Cardiac fibroblast (primary cell): ENCODE measurements around the gene GGT6.

Experiments used
- DNase-seq, 2 donors: peaks; one replicate each; pipeline versions ENCODE4 v3.0.0 to v3.0.0-alpha.2; 2010; ENCODE audit warnings: low read depth in 2 of 2
- H3K4me3 ChIP-seq, 2 donors: replicated peaks in 1 of 2; 1 replicate in 1 of 2; 2 replicates in 1 of 2; pipeline ENCODE4 v1.5.1; 2011; ENCODE audit warnings: low read depth in 2 of 2, low read length in 2 of 2, mild to moderate bottlenecking in 2 of 2, moderate library complexity in 1 of 2
- TF ChIP-seq, protein P1 (sequence below): IDR thresholded peaks from one replicate; pipeline ENCODE4 v1.5.1; 2011; ENCODE audit warnings: low read depth, mild to moderate bottlenecking, low read length, inconsistent platforms

Gene GGT6

GRCh38 chr17:4542726-4543191, 17.6 kb downstream of the GGT6 start:
- TF ChIP-seq, protein P1, sequence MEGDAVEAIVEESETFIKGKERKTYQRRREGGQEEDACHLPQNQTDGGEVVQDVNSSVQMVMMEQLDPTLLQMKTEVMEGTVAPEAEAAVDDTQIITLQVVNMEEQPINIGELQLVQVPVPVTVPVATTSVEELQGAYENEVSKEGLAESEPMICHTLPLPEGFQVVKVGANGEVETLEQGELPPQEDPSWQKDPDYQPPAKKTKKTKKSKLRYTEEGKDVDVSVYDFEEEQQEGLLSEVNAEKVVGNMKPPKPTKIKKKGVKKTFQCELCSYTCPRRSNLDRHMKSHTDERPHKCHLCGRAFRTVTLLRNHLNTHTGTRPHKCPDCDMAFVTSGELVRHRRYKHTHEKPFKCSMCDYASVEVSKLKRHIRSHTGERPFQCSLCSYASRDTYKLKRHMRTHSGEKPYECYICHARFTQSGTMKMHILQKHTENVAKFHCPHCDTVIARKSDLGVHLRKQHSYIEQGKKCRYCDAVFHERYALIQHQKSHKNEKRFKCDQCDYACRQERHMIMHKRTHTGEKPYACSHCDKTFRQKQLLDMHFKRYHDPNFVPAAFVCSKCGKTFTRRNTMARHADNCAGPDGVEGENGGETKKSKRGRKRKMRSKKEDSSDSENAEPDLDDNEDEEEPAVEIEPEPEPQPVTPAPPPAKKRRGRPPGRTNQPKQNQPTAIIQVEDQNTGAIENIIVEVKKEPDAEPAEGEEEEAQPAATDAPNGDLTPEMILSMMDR, result no peak

DNA sequence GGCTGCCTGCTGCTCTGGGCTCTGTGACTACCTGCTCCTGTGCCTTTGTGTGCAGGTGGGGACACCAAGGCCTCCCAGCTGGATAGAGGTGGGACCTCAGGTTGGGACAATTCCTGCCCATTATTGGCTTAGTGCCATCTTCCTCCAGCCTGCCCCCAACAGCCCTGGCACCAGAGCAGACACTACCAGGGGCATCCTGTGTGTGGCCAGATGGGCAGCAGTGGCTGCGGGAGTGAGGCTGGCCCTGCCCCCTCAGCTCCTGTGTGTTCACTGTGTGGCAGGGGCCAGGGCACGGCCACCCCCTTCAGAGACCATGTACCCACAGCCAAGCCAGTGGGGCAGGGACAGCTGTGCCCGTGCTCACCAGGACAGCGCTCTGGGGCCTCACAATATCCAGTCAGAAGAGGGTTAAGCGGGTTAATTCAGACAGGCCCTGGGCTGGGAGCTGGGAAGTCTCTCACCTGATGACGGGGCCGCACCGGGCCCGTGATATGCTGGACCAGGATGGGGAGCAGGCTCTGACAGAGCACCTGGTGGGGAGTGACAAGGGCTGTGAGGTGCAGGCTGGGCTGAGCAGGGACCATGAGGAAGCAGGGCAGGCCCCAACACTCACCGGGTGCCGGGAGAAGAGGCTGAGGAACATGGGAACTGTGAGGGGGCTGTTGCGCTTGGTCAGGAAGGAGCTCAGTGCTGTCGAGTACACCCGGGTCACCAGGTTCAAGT, 18.2 kb downstream of the GGT6 start:
- DNase-seq, result no peak
- H3K4me3 ChIP-seq, result no peak overlapping the region
- TF ChIP-seq, protein P1, result no peak

More at GRCh38 chr17:4542726-4543191, 17.6 kb downstream of the GGT6 start:
- no peak overlapping the region for H3K4me3 ChIP-seq
- DNase-seq, result no peak

DNA sequence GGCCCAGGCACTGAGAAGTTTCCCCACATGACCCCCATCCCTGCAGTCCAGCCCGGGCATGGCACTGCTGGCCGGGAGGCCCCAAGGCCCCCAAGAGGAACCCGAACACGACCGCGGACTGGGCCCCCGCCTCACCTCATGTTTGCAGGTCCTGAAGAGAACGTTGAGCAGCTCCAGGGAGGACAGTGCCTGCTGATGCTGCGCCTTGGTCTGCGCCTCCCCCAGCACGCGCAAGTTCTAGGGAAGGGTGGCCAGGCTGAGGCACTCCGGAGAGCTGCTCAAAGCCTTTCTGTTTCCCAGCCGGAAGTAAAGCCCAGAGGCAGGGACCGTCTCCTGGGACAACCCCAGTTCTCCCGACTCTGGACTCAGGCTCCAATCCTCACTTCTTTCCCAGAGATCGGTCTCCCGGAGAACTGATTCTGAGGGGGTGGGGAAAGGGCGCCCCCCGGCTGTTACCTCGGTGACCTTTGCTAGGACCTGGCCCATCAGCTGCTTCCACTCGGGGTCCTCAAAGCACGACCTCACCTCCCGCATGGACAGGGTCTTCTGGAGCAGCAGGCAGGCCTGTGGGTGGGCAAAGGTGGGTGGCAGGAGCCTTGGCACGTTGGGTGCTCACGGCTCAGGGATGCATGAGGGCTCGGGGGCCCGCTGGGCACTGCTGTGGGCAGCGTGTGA, 18.9 kb downstream of the GGT6 start:
- DNase-seq, result no peak
- no peak overlapping the region for H3K4me3 ChIP-seq
- TF ChIP-seq, protein P1, result no peak

GRCh38 chr17:4540687-4541327, 19.6 kb downstream of the GGT6 start:
- DNase-seq, result no peak
- H3K4me3 ChIP-seq, result no peak overlapping the region
- TF ChIP-seq, protein P1, result no peak

DNA sequence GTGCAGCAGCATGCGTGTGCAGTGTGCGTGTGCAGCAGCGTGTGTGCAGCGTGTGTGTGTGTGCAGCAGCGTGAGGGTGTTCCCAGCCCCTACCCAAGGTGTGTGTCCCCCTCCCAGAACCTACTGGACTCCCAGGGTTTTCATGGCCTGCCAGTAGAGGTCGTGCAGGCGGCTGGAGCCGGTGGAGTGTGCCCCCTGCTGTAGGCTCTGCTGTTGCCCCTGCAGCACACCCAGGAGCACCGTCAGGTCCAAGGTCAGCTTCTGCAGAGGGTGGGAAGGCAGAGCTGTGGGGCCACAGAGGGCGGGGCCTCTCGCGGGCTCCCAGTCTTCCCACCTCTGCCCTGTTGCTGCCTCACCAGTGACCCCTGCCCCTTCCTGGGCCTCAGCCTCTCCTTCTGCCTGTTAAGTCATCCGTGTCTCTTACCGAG, 20.1 kb downstream of the GGT6 start:
- TF ChIP-seq, protein P1, result peak; percentile 11
- no peak for DNase-seq
- no peak overlapping the region for H3K4me3 ChIP-seq

DNA sequence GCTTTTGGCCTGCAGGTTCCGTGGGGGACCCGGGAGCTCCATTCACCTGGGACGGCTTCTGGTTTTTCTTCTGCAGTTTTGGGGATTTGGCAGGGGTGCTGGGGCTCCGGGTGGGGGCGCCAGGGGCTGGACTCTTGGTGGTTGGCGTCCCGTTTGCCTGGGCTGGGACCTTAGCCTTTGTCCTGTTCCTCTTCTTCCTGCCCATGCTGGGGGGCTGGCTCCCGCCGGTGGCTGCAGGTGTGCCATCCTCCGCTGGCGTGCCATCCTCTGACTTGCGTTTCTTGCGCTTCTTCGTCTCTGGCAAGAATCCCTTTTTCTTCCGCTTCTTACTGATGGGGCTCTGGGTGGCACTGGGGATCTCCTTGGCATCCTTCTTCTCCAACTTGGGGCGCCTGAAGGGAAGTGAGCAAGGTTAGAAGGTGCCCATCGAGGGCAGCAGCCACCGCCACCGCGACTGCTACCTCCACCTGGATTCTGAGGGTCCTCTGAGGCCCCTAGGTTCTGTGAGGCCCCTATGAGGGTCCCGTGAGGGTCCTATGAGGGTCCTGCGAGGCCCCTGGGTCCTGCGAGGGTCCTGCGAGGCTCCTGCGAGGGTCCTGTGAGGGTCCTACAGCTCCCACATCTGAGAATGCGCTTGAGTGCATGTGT, 20.7 kb downstream of the GGT6 start:
- TF ChIP-seq, protein P1, result no peak
- H3K4me3 ChIP-seq, result no peak overlapping the region
- DNase-seq, result no peak
